Liver (tissue), 9 donors: ENCODE results near the gene GJC1. TPM values are rescaled to one million over a fixed set of nuclear protein-coding genes. Genes with fewer than 3 reads are reported as not detected.

ENCODE experiments used
- DNase-seq: peaks from one replicate; pipeline ENCODE4 v3.0.0-alpha.2; 2017; ENCODE audit warnings: low spot score
- H3K27ac ChIP-seq, 2 donors: one replicate each; pipeline ENCODE4 v1.7.0; 2013; ENCODE audit warnings: inconsistent platforms in 2 of 2, low read length in 2 of 2, control low read depth in 1 of 2, low read depth in 1 of 2, mild to moderate bottlenecking in 1 of 2
- H3K27me3 ChIP-seq, 4 donors: one replicate each; pipeline versions ENCODE4 v1.6.1 to v1.7.0; 2013; ENCODE audit warnings: low read length in 3 of 4, inconsistent platforms in 1 of 4, mild to moderate bottlenecking in 1 of 4, moderate library complexity in 1 of 4; ENCODE audit not compliant: control insufficient read depth in 4 of 4, insufficient read depth in 4 of 4
- H3K36me3 ChIP-seq, 4 donors: one replicate each; pipeline versions ENCODE4 v1.6.1 to v1.7.0; 2013; ENCODE audit warnings: low read length in 3 of 4, mild to moderate bottlenecking in 3 of 4, low read depth in 1 of 4, moderate library complexity in 1 of 4; ENCODE audit not compliant: control insufficient read depth in 4 of 4, insufficient read depth in 3 of 4
- H3K4me1 ChIP-seq, 4 donors: one replicate each; pipeline versions ENCODE4 v1.6.1 to v1.7.0; 2013; ENCODE audit warnings: low read length in 3 of 4, mild to moderate bottlenecking in 3 of 4, moderate library complexity in 1 of 4; ENCODE audit not compliant: control insufficient read depth in 4 of 4, insufficient read depth in 4 of 4
- H3K4me3 ChIP-seq, 3 donors: one replicate each; pipeline versions ENCODE4 v1.6.1 to v1.7.0; 2013; ENCODE audit warnings: low read length in 3 of 3, control low read depth in 1 of 3, low read depth in 1 of 3, mild to moderate bottlenecking in 1 of 3
- H3K9ac ChIP-seq, 2 donors: one replicate each; pipeline ENCODE4 v1.7.0; 2013; ENCODE audit warnings: low read length in 2 of 2, mild to moderate bottlenecking in 2 of 2, moderate library complexity in 2 of 2, control low read depth in 1 of 2, low read depth in 1 of 2
- H3K9me3 ChIP-seq, 4 donors: one replicate each; pipeline versions ENCODE4 v1.6.1 to v1.7.0; 2013; ENCODE audit warnings: low read length in 3 of 4; ENCODE audit not compliant: control insufficient read depth in 4 of 4
- EGR1 ChIP-seq, 2 donors: IDR thresholded peaks; 2 replicates each; pipeline ENCODE4 v1.6.1; 2016 to 2018; ENCODE audit warnings: antibody characterized with exemption in 2 of 2, low read depth in 2 of 2
- FOXA2 ChIP-seq: IDR thresholded peaks from 2 replicates; pipeline ENCODE4 v1.6.1; 2016; ENCODE audit warnings: antibody characterized with exemption
- GABPA ChIP-seq, 2 donors: IDR thresholded peaks in 1 of 2; conservative IDR thresholded peaks in 1 of 2; 2 replicates each; pipeline ENCODE4 v1.6.1; 2016; ENCODE audit warnings: antibody characterized with exemption in 2 of 2, mild to moderate bottlenecking in 1 of 2, moderate library complexity in 1 of 2
- HNF4A ChIP-seq, 2 donors: conservative IDR thresholded peaks; 2 replicates each; pipeline ENCODE4 v1.6.1; 2016; ENCODE audit warnings: antibody characterized with exemption in 2 of 2, mild to moderate bottlenecking in 2 of 2
- HNF4G ChIP-seq: IDR thresholded peaks from 2 replicates; pipeline ENCODE4 v1.6.1; 2016; ENCODE audit warnings: antibody characterized with exemption
- JUND ChIP-seq, 2 donors: IDR thresholded peaks; 2 replicates each; pipeline ENCODE4 v1.6.1; 2016; ENCODE audit warnings: antibody characterized with exemption in 2 of 2
- NR2F2 ChIP-seq: IDR thresholded peaks from 2 replicates; pipeline ENCODE4 v1.6.1; 2016; ENCODE audit warnings: antibody characterized with exemption
- RAD21 ChIP-seq, 2 donors: IDR thresholded peaks; 2 replicates each; pipeline ENCODE4 v1.6.1; 2016; ENCODE audit warnings: antibody characterized with exemption in 2 of 2, mild to moderate bottlenecking in 2 of 2
- SP1 ChIP-seq: IDR thresholded peaks from 2 replicates; pipeline ENCODE4 v1.6.1; 2018; ENCODE audit warnings: antibody characterized with exemption, mild to moderate bottlenecking
- TAF1 ChIP-seq: conservative IDR thresholded peaks from 2 replicates; pipeline ENCODE4 v1.6.1; 2016; ENCODE audit warnings: antibody characterized with exemption, mild to moderate bottlenecking
- YY1 ChIP-seq: IDR thresholded peaks from 2 replicates; pipeline ENCODE4 v1.6.1; 2016; ENCODE audit warnings: antibody characterized with exemption, mild to moderate bottlenecking
- WGBS: extraction: QIAGEN DNeasy Blood & Tissue Kit; methylation state at CpG from one replicate; pipeline ENCODE4 v1.1.7; 2013; 5-methylcytosine and 5-hydroxymethylcytosine counted together
- polyA plus RNA-seq, 2 donors: library from polyadenylated mRNA; stranded (reverse) in 1 of 2; unstranded in 1 of 2; fragments of 200-250 nt in 1 of 2; fragments of >200 nt in 1 of 2; fragmentation: Nextera tagmentation in 1 of 2; extraction: Ambion mirVana in 1 of 2; gene quantifications; one replicate each; pipeline versions ENCODE4 v1.2.1 to v1.2.3, GENCODE V29; 2013 to 2015
- total RNA-seq, 2 donors: library from RNA; depleted of rRNA; stranded (reverse); fragments of >200 nt; gene quantifications; one replicate each; pipeline ENCODE4 v1.2.3, GENCODE V29; 2014
- TF ChIP-seq, protein P1 (sequence below): IDR thresholded peaks from 2 replicates; pipeline ENCODE4 v1.6.1; 2016; ENCODE audit warnings: antibody characterized with exemption, mild to moderate bottlenecking
- TF ChIP-seq, protein P2 (sequence below): IDR thresholded peaks from 2 replicates; pipeline ENCODE4 v1.6.1; 2016; ENCODE audit warnings: antibody characterized with exemption
- TF ChIP-seq, protein P3 (sequence below): IDR thresholded peaks from 2 replicates; pipeline ENCODE4 v1.6.1; 2016; ENCODE audit warnings: antibody characterized with exemption
- TF ChIP-seq, protein P4 (sequence below): fragments of 150-350 bp; IDR thresholded peaks from 2 replicates; pipeline ENCODE4 v1.5.1; 2017; ENCODE audit warnings: improper control_type of control experiment, low read depth, low read length; ENCODE audit not compliant: missing input control
- donor health status: healthy.
- donor health status: healthy.
- donor health status: healthy.
- donor health status: healthy.
- donor health status: healthy.

GJC1 gene
- total and polyA plus RNA-seq, 4 donors, result 0.17 to 1.4 (median 0.77) TPM

- TF ChIP-seq, protein P1, sequence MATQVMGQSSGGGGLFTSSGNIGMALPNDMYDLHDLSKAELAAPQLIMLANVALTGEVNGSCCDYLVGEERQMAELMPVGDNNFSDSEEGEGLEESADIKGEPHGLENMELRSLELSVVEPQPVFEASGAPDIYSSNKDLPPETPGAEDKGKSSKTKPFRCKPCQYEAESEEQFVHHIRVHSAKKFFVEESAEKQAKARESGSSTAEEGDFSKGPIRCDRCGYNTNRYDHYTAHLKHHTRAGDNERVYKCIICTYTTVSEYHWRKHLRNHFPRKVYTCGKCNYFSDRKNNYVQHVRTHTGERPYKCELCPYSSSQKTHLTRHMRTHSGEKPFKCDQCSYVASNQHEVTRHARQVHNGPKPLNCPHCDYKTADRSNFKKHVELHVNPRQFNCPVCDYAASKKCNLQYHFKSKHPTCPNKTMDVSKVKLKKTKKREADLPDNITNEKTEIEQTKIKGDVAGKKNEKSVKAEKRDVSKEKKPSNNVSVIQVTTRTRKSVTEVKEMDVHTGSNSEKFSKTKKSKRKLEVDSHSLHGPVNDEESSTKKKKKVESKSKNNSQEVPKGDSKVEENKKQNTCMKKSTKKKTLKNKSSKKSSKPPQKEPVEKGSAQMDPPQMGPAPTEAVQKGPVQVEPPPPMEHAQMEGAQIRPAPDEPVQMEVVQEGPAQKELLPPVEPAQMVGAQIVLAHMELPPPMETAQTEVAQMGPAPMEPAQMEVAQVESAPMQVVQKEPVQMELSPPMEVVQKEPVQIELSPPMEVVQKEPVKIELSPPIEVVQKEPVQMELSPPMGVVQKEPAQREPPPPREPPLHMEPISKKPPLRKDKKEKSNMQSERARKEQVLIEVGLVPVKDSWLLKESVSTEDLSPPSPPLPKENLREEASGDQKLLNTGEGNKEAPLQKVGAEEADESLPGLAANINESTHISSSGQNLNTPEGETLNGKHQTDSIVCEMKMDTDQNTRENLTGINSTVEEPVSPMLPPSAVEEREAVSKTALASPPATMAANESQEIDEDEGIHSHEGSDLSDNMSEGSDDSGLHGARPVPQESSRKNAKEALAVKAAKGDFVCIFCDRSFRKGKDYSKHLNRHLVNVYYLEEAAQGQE, result no peak
- TF ChIP-seq JUND (IDR thresholded peaks at IDR 0.05) (no peak), TAF1 (no peak), EGR1 (IDR thresholded peaks at IDR 0.05; ENCODE audit: low read depth in 2 of 2) (no peak), HNF4G (no peak), YY1 (no peak)
- TF ChIP-seq, protein P2, sequence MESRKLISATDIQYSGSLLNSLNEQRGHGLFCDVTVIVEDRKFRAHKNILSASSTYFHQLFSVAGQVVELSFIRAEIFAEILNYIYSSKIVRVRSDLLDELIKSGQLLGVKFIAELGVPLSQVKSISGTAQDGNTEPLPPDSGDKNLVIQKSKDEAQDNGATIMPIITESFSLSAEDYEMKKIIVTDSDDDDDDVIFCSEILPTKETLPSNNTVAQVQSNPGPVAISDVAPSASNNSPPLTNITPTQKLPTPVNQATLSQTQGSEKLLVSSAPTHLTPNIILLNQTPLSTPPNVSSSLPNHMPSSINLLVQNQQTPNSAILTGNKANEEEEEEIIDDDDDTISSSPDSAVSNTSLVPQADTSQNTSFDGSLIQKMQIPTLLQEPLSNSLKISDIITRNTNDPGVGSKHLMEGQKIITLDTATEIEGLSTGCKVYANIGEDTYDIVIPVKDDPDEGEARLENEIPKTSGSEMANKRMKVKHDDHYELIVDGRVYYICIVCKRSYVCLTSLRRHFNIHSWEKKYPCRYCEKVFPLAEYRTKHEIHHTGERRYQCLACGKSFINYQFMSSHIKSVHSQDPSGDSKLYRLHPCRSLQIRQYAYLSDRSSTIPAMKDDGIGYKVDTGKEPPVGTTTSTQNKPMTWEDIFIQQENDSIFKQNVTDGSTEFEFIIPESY, result no peak
These were observed 17.5 kb upstream of the GJC1 start, which contains the start of gene HIGD1B (continued) for GRCh38 chr17:44847586-44847985.

DNA sequence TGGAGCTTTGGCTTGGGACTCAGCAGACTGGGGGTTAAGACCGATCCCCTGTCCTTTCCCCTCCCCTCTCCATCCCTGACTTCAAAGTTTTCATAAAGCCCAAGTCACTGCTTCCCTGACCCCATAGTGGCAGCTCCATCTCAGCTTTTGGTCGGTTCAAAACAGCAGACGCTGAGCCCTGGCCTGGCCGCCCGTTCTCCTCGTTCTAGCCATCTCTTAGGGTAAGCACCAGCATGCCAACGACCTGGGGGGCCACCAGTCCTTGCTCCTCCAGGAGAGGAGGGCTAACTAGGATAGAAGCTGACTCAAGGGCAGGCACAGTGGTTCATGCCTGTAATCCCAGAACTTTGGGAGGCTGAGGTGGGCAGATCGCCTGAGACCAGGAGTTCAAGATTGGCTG lies 16.1 kb upstream of the GJC1 start:
- TF ChIP-seq SP1 (no peak), HNF4A (conservative IDR thresholded peaks at IDR 0.05) (no peak), RAD21 (IDR thresholded peaks at IDR 0.05) (no peak), FOXA2 (no peak), GABPA (IDR thresholded peaks at IDR 0.05 in 1 of 2, conservative IDR thresholded peaks at IDR 0.05 in 1 of 2) (no peak), YY1 (no peak), NR2F2 (no peak)
- TF ChIP-seq, protein P1, result no peak
- TF ChIP-seq, protein P3, sequence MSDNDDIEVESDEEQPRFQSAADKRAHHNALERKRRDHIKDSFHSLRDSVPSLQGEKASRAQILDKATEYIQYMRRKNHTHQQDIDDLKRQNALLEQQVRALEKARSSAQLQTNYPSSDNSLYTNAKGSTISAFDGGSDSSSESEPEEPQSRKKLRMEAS, result no peak
- TF ChIP-seq, protein P2, result no peak
- TF ChIP-seq, protein P4, sequence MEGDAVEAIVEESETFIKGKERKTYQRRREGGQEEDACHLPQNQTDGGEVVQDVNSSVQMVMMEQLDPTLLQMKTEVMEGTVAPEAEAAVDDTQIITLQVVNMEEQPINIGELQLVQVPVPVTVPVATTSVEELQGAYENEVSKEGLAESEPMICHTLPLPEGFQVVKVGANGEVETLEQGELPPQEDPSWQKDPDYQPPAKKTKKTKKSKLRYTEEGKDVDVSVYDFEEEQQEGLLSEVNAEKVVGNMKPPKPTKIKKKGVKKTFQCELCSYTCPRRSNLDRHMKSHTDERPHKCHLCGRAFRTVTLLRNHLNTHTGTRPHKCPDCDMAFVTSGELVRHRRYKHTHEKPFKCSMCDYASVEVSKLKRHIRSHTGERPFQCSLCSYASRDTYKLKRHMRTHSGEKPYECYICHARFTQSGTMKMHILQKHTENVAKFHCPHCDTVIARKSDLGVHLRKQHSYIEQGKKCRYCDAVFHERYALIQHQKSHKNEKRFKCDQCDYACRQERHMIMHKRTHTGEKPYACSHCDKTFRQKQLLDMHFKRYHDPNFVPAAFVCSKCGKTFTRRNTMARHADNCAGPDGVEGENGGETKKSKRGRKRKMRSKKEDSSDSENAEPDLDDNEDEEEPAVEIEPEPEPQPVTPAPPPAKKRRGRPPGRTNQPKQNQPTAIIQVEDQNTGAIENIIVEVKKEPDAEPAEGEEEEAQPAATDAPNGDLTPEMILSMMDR, result no peak
- H3K9me3 ChIP-seq, result no peaks in the 10 kb centered on the region
- 77% methylated on average over 8 of the region's 8 CpGs for WGBS
- no peaks in the 10 kb centered on the region for H3K4me1 ChIP-seq
- H3K27ac ChIP-seq, result no peak overlapping the region
- no peak for DNase-seq
- peaks cover 5 to 16% (median 14%) of the 10 kb centered on the region in 4 donors for H3K36me3 ChIP-seq
- no peaks in the 10 kb centered on the region for H3K27me3 ChIP-seq
- no peak overlapping the region for H3K4me3 ChIP-seq
- H3K9ac ChIP-seq, result no peak overlapping the region
